ENCODE results near the gene SLC43A1.
"Not testable (repeated sequence)": the region's sequence is repeated elsewhere in the genome, so short reads cannot be mapped to it uniquely, and the experiment has no call there.

The SLC43A1 gene

DNA sequence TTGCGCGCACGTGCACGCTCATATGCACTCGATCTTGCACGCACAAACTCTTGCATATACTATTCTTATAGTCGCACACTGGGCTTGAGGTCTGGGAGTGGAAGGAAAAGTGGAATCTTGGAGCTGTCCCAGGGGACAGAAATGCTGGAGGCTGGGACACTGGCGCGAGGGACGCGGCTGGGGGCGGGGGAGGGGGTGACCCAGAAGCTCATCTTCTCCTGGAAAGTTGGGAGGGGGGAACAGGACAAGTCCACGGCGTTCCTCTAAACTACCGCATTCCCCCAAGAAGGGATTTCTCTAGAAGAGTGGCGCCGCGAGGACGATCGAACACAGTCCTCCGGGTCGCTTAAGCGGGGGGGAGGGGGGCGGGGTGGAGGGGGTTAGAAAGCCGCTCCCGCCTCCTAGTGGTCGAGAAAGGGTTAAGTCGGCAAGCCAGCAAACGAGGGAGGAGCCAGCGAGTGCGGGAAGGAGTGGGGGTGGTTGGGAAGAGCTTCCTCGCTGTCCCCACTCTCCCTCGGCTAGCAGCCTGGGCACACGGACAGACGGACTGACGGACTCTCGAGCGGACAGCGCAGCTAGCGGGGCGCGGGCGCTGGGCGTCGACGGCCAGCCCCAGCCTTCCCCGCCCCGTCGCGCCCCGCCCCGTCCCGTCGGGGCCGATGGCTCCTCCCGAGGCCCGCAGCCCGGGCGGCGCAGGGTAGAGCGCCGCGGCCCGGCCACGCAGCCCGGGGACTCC, 55.3 kb downstream of the SLC43A1 start, which contains the start of gene RTN4RL2:
TSS of gene RTN4RL2 (plus strand) at position 507 of the 736 bp plus-strand sequence. CDS start 338 bp downstream, outside the sequence.
- no peak for DNase-seq

DNA sequence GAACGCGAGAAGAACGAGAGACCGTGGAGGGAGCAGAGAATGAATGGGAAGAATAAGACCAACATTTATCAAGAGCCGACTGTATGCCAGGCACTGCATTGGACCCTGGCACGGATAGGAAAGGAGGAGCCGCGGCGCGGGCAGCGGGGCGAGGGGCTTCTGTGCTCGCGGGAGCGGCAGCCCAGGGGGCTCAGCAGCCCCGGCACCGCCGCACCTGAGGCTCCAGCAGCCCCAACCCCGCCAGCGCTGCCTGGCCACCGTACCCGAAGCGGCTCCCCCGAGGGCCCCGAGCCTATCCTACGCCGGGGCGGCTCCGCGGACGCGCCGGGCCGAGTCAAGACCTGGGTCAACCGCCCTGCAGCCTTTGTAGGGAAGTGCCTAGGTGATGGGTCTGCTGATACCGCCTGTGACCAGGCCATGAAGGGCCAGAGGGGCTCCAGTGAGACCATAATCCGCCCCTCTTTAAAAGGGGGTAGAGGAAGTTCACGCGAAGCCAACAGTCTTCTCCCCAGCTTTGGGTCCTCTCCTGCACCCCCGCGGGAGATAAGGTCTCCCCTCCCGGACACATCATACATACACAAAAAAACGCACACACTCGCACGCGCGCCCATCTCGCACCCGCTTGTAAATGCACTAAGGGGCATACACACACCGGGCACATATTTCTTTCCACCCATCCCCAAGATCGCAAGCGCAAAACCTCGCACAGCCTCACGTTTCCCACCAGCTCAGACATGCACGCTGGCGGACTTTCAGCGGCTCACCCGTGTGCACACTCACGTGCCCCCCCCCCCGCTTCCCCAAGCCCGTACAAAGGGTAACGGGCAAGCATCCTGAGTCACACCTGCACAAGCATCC, 56.1 kb downstream of the SLC43A1 start:
- DNase-seq = no peak

DNA sequence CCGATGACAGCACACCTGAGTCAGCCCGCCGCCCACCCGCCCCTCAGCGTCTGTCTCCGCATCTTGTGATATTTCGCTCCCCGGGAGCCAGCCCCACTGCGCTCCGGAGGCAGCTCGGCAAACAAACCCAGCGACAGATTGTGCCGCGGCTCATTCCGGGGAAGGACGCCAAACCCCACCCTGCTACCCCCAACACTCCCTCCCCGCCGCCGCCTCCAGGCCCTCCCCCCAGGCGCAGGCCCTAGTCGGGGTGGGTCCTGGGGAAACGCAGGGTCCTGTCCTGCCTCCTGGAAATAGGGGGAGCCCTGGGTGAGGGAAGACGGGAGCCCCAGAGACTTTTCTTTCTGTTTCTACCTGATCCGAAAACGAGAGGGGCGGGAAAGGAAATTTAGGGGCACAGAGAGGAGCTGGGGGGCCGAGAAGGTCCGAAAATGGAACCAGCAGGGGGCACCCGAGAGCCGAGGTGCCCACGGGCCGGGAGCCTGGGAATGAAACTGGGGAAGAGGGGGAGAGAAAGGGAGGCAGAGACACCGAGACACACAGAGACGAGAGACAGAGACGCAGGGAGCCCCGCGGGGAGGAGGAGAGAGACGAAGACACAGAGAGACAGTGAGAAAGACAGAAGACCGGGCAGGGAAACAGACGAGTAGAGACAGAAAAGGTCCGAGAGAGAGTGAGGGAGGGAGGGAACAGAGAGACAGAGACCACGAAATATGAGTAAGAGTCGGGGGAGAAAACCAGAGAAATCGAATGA, 56.9 kb downstream of the SLC43A1 start:
- no peak for DNase-seq

DNA sequence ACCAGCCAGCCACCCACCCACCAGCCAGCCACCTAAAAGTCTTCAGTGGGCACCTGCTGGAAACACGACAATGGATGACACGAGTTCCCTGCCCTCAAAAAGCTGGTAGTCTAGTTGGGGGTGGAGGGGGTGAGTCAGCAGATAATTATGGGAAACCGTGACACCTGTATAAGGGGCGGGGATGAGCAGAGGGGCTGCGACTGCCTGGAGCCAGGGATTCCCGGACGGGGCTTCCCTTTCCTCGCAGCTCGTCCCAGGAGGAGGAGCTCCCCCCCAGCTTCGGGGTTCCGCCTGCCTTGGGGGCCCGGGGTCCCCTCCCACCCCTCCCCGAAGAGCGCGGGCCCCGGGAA, 57.5 kb downstream of the SLC43A1 start:
- no peak for DNase-seq

DNA sequence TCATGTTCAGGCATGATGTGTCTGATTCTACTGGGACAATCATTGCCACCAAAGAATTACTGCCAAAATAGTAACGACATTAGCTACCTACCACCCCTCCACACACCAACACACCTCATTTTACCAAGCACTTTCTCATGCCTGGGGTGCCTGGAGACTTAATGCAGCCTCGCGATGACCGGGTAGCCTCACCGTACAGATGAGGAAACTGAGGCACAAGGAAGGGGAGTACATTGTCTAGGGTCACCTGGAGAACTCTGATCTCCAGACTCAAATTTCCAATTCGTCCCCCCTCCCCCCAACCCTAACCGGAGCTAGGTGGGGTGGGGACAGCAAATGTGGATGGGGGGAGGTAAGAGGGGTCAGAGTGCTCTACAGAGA, 57.9 kb downstream of the SLC43A1 start:
- no peak for DNase-seq

DNA sequence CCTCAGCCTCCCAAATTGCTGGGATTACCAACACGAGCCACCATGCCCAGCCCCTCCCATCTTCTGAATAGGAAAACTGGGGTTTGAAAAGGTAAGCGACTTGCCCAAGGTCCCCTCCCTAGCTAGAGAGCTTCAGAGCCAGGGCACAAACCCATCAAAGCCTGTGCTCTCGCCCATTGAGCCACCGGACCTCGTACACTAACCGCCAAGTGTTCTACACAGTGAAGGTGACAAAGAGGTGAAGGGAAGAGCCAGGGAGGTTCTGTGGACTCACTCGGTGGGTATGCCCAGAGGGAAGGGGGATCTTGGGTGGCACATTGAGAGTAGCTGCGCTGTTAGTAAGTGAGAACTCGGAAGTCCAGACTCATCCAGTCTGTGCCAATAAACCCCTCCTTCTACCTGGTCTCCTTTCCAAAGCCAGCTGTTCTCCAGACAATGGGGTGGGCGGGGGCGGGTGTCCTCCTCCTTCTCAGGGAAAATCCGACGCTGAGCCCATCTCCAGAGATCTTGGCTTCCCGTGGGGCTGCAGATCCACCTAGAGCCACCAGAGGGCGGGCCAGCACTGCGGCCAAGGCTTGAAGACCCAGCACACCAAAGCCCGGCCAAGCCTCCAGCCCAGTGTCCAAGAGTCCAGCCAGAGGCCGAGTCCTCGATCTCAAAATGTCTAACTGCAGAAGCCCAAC, 58.4 kb downstream of the SLC43A1 start:
- DNase-seq = no peak

DNA sequence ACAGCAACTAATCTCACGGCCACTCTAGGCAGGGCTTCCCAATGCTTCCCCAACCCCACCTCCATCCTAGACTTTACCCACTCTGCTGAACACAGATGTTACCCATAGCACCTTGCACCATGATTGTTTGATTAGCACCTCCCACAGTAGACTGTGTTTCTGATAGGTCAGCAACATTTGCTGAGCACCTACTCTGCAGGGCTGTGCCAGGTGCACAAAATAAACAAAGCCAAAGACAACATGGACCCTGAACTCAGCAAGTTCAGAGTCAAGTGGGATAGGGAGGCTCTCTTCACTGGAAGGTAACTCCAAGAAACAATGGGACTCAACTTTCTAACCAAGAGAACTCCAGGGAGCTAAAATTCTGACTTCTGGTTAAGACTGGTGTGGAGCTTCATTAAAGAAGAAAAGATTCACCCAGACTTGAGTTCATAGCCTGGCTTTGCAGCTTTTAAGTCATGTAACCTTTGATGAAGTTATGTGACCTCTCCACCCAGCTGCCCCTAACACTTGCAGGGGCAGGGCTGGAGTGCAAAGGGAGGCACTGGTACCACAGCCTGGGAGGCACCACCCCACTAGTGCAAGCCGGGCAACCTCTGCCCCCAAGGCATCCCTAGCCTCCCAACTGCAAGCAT, 61.8 kb downstream of the SLC43A1 start:
- no peak for DNase-seq

DNA sequence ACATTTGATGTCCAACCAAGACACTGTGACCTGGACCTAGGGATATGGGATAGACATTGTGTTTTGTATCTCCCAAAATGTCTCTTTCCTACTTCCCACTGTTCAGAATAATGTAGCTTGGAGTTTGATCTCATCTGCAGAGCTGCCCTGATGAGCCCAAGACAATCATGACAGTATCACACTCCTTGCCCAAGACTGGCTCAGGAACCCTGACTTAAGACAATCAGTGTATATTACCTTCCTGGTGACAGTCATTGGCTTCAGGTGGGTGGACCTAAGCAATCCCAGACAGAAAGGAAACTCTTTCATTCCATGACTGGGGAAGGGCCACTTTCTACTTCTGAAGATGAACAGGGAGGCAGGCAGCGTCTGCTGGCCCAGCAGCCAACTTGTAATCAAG, 69.4 kb downstream of the SLC43A1 start:
- DNase-seq = no peak

DNA sequence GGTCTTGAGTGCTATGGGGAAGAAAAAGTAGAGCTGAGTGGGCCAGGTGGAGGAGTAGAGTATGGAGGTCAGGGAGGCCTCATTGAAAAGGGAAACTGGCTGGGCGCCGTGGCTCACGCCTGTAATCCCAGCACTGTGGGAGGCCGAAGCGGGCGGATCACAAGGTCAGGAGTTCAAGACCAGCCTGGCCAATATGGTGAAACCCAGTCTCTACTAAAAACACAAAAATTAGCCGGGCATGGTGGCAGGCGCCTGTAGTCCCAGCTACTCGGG, 70.4 kb downstream of the SLC43A1 start:
- not testable (repeated sequence) for DNase-seq

DNA sequence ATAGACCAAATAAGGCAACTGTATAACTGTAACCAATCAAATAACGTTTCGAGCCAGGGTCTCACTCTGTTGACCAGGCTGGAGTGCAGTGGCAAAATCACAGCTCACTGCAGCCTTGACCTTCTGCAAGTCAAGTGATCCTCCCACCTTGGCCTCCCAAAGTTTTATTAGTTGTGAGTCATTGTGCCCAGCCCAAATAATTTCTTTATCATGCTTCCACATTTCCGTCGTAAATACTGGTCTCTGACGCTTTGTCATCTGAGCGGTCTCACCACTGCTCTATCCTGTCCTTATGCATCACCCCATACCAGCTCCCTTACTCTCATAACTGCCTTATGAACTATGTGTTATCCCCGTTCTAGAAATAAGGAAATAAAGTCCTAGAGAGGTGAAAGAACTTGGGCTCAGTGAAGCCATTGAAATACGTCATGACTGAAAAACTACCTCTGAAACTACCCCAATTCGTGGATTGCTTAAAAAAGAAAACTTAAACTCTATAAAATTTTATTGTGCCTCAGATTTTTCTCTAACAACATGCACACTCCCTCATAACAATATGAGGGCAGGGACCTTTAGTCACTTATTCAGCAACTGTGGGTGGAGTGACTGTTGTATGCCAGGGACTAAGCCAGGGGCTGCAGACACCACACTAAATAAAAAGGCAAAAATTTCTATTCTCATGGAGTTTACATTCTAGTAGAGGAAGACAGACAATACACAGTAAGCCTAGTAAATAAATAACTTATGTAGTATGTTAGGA, 71.0 kb downstream of the SLC43A1 start:
- no peak for DNase-seq

DNA sequence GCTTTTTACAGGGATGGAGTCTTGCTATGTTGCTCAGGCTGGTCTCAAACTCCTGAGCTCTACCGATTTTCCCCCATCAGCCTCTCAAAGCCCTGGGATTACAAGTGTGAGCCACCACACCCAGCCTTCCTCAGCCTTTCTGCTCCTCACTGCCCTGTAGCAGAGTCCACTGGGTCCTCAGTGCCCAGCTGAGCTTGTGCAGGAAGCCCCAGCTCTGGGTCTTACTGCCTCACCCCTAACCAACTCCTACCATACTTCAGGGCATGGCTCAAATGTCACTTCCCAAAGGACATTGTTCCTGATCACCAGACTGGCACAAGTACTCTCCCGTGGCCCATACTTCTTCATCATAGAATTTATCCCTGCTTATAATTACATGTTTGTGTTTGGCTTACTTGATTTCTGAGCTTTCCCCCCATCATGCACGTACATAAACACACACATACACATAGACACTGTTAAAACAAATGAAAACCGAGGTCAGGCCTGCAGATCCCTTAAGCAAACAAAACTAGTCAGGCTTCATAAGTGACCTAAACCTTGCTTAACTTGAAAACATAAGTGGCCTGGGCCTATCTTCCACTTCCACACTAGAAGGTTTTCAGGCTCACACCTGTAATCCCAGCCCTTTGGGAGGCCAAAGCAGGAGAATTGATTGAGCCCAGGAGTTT, 74.6 kb downstream of the SLC43A1 start:
- DNase-seq = no peak

DNA sequence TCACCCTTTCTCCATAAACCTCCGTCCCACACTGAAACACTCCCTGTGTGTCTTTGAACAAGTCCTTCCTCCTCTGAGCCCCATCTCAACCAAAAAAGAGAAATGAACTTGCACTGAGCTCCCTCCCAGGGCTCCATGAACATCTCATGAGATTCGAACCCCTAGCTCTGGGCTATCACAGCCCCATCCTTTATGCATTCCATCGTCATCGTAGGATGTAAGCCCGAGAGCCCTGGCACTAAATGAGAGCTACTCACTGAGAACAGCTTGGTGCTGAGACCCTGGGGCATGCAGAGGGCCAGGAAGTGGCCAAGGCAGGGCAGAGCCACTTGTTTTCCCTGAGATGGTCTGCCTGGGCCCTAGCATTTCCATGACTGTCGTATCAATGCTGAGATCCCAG, 75.7 kb downstream of the SLC43A1 start:
- DNase-seq = no peak

DNA sequence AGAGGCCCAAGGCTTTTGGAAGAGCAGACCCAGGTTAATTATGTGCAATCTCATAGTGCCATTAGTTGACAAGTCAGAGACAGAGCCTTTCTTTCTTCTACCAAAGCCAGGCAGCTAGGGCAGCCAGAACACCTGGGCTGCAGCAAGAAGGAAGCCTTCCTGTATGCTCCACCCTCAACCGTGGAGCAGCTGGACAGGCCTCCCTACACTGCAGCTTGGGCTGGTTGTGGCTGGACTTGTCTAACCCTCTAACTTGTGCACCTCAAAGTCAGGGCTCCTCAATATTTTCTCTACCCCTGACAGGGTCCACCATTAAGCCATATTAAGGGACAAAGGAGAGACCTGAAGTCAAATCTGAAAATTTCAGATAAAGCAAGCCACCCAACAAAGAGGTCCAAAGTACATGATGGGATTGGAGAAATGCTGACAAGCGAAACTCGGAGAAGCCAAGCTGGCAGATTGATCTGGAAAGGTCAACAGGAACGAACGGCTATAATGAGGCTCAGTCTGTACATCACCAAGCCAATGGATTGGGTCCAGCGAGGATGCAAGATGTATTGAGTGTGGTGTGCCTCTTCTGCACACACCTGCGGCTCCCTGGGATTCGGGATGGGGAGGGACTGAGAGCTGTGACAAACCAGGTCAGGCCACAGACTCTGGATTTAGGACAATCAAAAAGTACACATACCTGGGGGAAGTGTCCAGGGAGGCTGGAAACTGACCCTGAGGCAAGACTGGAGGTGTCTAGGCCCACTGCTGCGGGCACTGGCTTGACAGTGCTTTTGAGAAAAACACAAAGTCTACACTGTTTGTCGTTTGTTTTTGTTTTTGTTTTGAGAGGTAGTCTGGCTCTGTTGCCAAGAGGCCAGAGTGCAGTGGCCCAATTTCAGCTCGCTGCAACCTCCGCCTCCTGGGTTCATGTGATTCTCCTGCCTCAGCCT, 76.9 kb downstream of the SLC43A1 start:
- no peak for DNase-seq

DNA sequence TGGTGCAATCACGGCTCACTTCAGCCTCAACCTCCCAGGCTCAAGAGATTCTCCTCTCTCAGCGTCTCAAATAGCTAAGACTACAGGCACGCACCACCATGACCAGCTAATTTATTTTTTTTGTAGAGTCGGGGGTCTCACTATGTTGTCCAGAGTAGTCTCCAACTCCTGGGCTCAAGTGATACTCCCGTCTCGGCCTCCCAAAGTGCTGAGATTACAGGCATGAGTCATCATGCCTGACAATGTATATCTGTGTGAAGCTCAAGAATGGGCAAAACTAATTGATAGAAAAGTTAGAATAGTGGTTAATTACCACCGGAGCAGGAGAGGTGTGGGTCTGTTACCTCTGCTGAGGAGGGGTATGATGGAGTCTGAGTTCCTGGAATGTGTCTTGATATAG, 79.5 kb downstream of the SLC43A1 start:
- no peak for DNase-seq

DNA sequence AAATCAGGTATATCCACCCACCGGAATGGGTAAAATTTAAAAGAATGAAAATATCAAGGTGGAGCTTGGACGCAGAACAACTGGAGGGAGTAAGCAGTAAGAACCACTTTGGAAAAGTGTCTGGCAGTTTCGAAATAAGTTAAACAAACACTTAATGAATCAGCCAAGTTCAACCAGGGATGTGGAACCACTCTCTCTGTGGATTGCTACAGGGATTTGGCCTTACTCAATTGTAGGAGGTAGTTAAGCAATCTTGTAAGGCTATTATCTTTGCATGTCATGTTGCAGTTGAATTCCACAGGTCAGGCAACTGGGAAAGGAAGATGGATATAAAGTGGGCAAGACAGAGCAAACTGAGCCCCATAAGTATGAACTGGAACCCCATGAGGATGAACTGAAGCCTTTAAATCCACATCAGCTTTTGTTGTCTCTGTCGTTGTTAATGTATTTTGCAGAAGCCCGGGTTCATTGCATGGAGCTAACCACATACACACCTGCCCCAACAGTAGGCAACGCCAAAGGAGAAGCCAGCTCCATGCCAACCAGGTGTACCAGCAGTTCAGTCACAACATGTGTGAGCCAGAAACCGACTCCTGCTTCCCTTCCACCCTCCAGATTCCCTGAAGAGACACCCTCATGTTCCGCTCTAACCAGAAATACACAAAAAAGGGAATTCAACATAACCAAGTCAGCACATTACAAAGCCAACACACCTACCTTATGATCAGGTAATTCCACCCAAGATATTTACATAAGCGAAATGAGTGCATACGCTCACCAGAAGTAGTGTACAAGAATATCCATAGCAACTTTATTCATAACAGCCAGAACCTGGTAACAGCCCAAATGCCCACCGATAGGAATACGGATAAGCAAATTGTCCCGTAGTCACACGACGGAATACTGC, 80.6 kb downstream of the SLC43A1 start:
- DNase-seq = no peak
